ENCODE measurements around the gene KCNN3.

KCNN3 gene

DNA sequence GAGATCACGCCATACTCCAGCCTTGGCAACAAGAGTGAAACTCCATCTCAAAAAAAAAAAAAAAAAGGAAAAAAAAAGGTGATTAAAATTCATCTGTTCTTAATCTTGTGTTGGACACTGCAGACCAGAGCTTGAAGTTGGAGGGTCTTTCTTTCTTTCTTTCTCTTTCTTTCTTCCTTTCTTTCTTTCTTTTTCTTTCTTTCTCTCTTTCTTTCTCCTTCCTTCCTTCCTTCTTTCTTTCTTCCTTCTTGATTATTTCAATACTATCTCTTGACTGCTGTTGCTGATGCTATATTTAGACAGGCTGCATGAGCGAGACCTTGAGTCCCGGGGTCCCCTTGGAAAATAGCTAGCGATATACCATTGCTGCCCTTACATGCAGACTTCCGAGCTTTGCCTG, 154.7 kb downstream of the KCNN3 start:
- no peak for TF ChIP-seq ZFX (IDR thresholded peaks at IDR 0.05; ENCODE audit: borderline replicate concordance)
- TF ChIP-seq, protein P1, sequence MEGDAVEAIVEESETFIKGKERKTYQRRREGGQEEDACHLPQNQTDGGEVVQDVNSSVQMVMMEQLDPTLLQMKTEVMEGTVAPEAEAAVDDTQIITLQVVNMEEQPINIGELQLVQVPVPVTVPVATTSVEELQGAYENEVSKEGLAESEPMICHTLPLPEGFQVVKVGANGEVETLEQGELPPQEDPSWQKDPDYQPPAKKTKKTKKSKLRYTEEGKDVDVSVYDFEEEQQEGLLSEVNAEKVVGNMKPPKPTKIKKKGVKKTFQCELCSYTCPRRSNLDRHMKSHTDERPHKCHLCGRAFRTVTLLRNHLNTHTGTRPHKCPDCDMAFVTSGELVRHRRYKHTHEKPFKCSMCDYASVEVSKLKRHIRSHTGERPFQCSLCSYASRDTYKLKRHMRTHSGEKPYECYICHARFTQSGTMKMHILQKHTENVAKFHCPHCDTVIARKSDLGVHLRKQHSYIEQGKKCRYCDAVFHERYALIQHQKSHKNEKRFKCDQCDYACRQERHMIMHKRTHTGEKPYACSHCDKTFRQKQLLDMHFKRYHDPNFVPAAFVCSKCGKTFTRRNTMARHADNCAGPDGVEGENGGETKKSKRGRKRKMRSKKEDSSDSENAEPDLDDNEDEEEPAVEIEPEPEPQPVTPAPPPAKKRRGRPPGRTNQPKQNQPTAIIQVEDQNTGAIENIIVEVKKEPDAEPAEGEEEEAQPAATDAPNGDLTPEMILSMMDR (IDR thresholded peaks at IDR 0.05): no peak
- no peak overlapping the region for H3K27ac ChIP-seq

DNA sequence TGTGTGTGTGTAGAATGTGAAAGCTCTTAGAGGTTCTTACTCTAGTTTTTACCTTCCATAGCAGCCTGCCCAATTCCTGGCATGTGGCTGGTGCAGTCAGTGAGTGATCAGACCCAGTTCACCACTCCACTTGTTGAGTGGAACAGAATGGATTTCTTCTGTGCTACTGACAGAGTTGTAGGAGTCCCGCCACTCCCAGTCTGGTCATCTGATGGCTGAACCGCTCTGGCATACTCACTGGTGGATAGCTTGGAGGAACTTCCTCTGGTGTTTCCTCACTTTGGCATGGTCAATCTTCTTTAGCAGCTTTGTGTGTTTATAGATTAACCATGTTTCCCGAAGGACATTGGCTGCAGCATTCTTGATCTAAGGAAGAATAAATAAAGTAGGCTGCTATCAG, 155.4 kb downstream of the KCNN3 start:
- TF ChIP-seq, protein P1 (IDR thresholded peaks at IDR 0.05): no peak
- TF ChIP-seq ZFX (IDR thresholded peaks at IDR 0.05; ENCODE audit: borderline replicate concordance): no peak
- no peak overlapping the region for H3K27ac ChIP-seq

DNA sequence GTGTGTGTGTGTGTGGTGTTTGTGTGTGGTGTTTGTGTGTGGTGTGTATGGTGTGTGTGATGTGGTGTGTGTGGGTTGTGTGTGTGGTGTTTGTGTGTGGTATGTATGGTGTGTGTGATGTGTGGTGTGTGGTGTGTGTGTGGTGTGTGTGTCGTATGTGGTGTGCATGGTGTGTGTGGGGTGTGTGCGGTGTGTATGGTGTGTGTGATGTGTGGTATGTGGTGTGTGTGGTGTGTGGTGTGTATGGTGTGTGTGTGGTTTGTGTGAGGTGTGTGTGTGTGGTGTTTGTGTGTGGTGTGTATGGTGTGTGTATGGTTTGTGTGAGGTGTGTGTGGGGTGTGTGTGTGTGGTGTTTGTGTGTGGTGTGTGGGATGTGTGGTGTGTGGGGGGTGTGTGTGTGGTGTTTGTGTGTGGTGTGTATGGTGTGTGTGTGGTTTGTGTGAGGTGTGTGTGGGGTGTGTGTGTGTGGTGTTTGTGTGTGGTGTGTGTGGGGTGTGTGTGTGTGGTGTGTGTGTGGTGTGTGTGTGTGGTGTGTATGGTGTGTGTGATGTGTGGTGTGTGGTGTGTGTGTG, 155.9 kb downstream of the KCNN3 start:
- H3K27ac ChIP-seq: no peak overlapping the region
- TF ChIP-seq, protein P1 (IDR thresholded peaks at IDR 0.05): no peak
- no peak for TF ChIP-seq ZFX (IDR thresholded peaks at IDR 0.05; ENCODE audit: borderline replicate concordance)

DNA sequence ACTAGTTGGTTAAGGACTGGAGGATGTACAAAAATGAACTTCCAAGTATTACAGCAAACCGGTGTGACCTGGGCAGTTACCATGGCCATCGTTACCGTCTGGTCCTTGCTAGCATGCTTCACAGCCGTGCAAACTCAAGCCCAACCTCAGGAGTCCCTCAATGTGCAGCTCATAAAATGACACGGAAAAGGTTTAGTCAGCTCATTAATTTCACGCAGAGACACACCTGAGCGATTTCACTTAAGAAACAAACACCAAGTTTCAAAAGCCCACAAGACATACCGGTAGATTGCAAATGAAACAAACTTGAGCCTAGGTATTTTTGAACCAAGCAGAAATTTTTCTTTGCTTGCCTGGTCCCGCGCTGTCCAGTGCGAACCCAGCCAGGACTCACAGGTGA, 157.1 kb downstream of the KCNN3 start:
- H3K27ac ChIP-seq: no peak overlapping the region
- TF ChIP-seq ZFX (IDR thresholded peaks at IDR 0.05; ENCODE audit: borderline replicate concordance): no peak
- TF ChIP-seq, protein P1 (IDR thresholded peaks at IDR 0.05): no peak

DNA sequence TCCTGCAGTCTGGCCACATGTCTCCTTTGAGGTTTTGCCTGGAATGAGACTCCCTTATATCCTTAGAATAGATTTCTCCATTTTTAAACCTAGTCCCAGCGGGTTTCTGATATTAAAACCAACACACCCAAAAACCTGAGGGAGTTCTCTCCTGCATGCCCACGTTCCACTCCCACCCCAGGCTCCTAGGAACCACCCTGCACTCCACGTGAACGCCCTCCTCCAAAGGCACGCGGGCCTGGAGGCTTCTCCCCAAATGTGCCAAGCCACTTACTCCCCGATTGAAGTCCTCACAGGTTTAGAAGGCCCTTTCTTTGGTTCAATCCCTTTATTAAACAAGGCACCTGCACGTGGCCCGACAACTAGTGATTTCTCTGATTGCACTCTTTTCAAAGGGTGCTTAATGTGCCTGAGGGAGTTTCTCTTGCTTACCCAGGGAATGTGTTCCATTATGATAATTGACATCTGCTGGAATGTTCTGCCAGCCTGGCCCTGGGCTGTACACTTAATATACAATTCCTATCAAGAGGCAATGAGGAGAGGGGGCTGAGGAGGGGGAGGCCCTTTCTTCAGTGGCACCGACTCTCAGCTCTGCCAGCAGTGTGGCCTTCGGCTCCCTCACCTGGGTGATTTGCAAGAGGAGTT, 157.8 kb downstream of the KCNN3 start:
- no peak overlapping the region for H3K27ac ChIP-seq
- no peak for TF ChIP-seq ZFX (IDR thresholded peaks at IDR 0.05; ENCODE audit: borderline replicate concordance)
- TF ChIP-seq, protein P1 (IDR thresholded peaks at IDR 0.05): no peak

DNA sequence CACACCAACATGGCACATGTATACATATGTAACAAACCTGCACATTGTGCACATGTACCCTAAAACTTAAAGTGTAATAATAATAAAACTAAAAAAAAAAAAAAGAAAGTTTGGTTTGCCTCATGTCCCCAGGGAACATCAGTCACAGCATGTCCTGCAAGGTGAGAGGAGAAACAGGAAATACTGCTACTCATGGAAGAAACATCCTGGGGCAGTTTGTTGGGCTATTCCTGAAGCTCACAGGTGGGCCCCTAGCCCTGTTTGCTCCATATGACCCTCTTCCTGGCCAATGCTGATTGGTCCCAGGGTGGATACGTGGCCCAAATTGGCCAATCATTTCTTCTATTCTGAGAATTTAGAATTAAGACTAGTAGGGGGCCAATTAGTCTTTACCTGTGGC, 158.7 kb downstream of the KCNN3 start:
- TF ChIP-seq ZFX (IDR thresholded peaks at IDR 0.05; ENCODE audit: borderline replicate concordance): no peak
- TF ChIP-seq, protein P1 (IDR thresholded peaks at IDR 0.05): no peak
- H3K27ac ChIP-seq: no peak overlapping the region

DNA sequence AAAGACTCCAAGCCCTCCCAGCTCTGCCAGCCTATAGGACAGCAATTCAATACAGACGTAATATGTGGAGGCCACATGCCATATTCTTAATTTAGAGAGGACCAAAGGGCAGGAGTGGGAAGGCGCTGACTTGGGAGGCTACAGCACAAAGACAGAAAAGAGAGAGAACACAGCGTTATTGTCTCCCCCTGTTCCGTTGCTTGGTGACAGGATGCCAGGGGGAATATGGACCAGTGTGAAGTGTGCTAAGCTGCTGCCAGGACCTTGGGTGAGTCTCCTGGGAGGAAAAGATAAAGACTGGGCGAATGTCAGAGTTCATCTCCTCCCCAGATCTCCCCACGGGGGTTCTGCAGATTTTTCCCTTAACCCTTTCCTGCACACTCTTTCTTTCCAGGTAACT, 160.0 kb downstream of the KCNN3 start:
- no peak overlapping the region for H3K27ac ChIP-seq
- TF ChIP-seq, protein P1 (IDR thresholded peaks at IDR 0.05): no peak
- TF ChIP-seq ZFX (IDR thresholded peaks at IDR 0.05; ENCODE audit: borderline replicate concordance): no peak
